Inflammatory macrophage treated with lipopolysaccharide for 4 hours (primary cell): ENCODE measurements around the gene MTHFD1L.
"Not testable (repeated sequence)": the region's sequence is repeated elsewhere in the genome, so short reads cannot be mapped to it uniquely, and the experiment has no call there.

Source experiments
- DNase-seq: peaks from one replicate; pipeline ENCODE4 v3.0.0-alpha.2; 2020

Gene MTHFD1L

GRCh38 chr6:151021896-151022295 lies 156.4 kb downstream of the MTHFD1L start:
- DNase-seq = no peak

GRCh38 chr6:151022492-151022891 lies 157.0 kb downstream of the MTHFD1L start:
- DNase-seq = no peak

- no peak for DNase-seq
Measured at GRCh38 chr6:151023342-151023741, 157.8 kb downstream of the MTHFD1L start.

- DNase-seq = no peak
Measured at GRCh38 chr6:151024597-151024996, 159.1 kb downstream of the MTHFD1L start.

GRCh38 chr6:151025076-151025475 lies 159.6 kb downstream of the MTHFD1L start:
- no peak for DNase-seq

GRCh38 chr6:151026041-151026663 lies 160.7 kb downstream of the MTHFD1L start:
- no peak for DNase-seq

GRCh38 chr6:151027295-151027747 lies 161.8 kb downstream of the MTHFD1L start:
- DNase-seq = no peak

GRCh38 chr6:151027936-151028838 lies 162.7 kb downstream of the MTHFD1L start:
- no peak for DNase-seq

- peak; percentile 40 for DNase-seq
Measured at GRCh38 chr6:151029970-151030369, 164.5 kb downstream of the MTHFD1L start.

GRCh38 chr6:151032034-151032433 lies 166.5 kb downstream of the MTHFD1L start:
- DNase-seq = no peak

- DNase-seq = no peak
Measured at GRCh38 chr6:151034825-151035781, 169.6 kb downstream of the MTHFD1L start.

GRCh38 chr6:151036211-151036721 lies 170.8 kb downstream of the MTHFD1L start:
- peak; percentile 78 for DNase-seq

GRCh38 chr6:151036869-151037680 lies 171.6 kb downstream of the MTHFD1L start:
- peak; percentile 72 for DNase-seq

- no peak for DNase-seq
Measured at GRCh38 chr6:151038616-151039015, 173.1 kb downstream of the MTHFD1L start.

- DNase-seq = peak; percentile 88
Measured at GRCh38 chr6:151040888-151041521, 175.5 kb downstream of the MTHFD1L start.

- DNase-seq = no peak
Measured at GRCh38 chr6:151041686-151042085, 176.2 kb downstream of the MTHFD1L start.

GRCh38 chr6:151042911-151043330 lies 177.4 kb downstream of the MTHFD1L start:
- DNase-seq = not testable (repeated sequence)

GRCh38 chr6:151043944-151044343 lies 178.4 kb downstream of the MTHFD1L start:
- DNase-seq = no peak

- no peak for DNase-seq
Measured at GRCh38 chr6:151044465-151045441, 179.3 kb downstream of the MTHFD1L start.
